Activated naive CD4-positive, alpha-beta T cell treated with anti-CD3 and anti-CD28 coated beads, Interleukin-2, amount 50 U/mL, for 72 hours (primary cell): Measurements from ENCODE around the gene CNTNAP2. TPM values are rescaled to one million over a fixed set of nuclear protein-coding genes. Genes with fewer than 3 reads are reported as not detected.

Experiments used
- ATAC-seq, 2 donors: fragments of 150-1000 bp; cut with Tn5 transposase; 2 replicates each; pipeline ENCODE4 v1.10.0; 2021; ENCODE audit warnings: mild to moderate bottlenecking in 2 of 2, moderate library complexity in 2 of 2
- DNase-seq, 2 donors: peaks; one replicate each; pipeline ENCODE4 v3.0.0; 2021 to 2022; ENCODE audit warnings: low spot score in 2 of 2
- H3K27ac Mint-ChIP-seq, 2 donors: one replicate each; pipeline ENCODE4 v1.8.0; 2022; ENCODE audit warnings: mild to moderate bottlenecking in 2 of 2, mixed read lengths in 2 of 2
- H3K36me3 Mint-ChIP-seq, 2 donors: one replicate each; pipeline ENCODE4 v1.8.0; 2022; ENCODE audit warnings: mixed read lengths in 2 of 2
- H3K9me3 Mint-ChIP-seq, 2 donors: one replicate each; pipeline ENCODE4 v1.8.0; 2022; ENCODE audit warnings: mixed read lengths in 2 of 2
- total RNA-seq, 2 donors: library from RNA; stranded (reverse); gene quantifications; one replicate each; pipeline ENCODE4 v1.2.3, GENCODE V29; 2022

CNTNAP2 gene
- total RNA-seq, 2 donors from 2014 or later: not detected

GRCh38 chr7:148121401-148121800 is 2004.8 kb downstream of the CNTNAP2 start:
- Mint-ChIP-seq H3K27ac (no peak overlapping the region), H3K9me3 (peaks cover 4 to 6% of the 10 kb centered on the region in 2 donors), H3K36me3 (no peaks in the 10 kb centered on the region)
- DNase-seq (no peak), ATAC-seq (no peak)

- ATAC-seq: no peak
- no peak overlapping the region for H3K27ac Mint-ChIP-seq
- H3K9me3 Mint-ChIP-seq: peaks cover 4 to 6% of the 10 kb centered on the region in 2 donors
- H3K36me3 Mint-ChIP-seq: no peaks in the 10 kb centered on the region
- DNase-seq: no peak
These were observed 2005.2 kb downstream of the CNTNAP2 start for GRCh38 chr7:148121847-148122246.

GRCh38 chr7:148124477-148124876 is 2007.9 kb downstream of the CNTNAP2 start:
- no peak for ATAC-seq
- no peaks in the 10 kb centered on the region for H3K36me3 Mint-ChIP-seq
- no peak overlapping the region for H3K27ac Mint-ChIP-seq
- DNase-seq: no peak
- peaks cover 0 to 4% of the 10 kb centered on the region in 2 donors for H3K9me3 Mint-ChIP-seq

- no peak for DNase-seq
- ATAC-seq: no peak
- H3K36me3 Mint-ChIP-seq: no peaks in the 10 kb centered on the region
- H3K9me3 Mint-ChIP-seq: peaks cover 0 to 4% of the 10 kb centered on the region in 2 donors
- H3K27ac Mint-ChIP-seq: no peak overlapping the region
These were observed 2010.8 kb downstream of the CNTNAP2 start for GRCh38 chr7:148127374-148127773.

- DNase-seq: no peak
- Mint-ChIP-seq H3K36me3 (no peaks in the 10 kb centered on the region), H3K9me3 (peaks cover 0 to 4% of the 10 kb centered on the region in 2 donors), H3K27ac (no peak overlapping the region)
- no peak for ATAC-seq
These were observed 2012.4 kb downstream of the CNTNAP2 start for GRCh38 chr7:148129023-148129422.

GRCh38 chr7:148135116-148135515 is 2018.5 kb downstream of the CNTNAP2 start:
- DNase-seq (no peak), ATAC-seq (no peak)
- Mint-ChIP-seq H3K9me3 (no peaks in the 10 kb centered on the region), H3K36me3 (no peaks in the 10 kb centered on the region), H3K27ac (no peak overlapping the region)

- ATAC-seq (no peak), DNase-seq (no peak)
- H3K9me3 Mint-ChIP-seq: no peaks in the 10 kb centered on the region
- H3K36me3 Mint-ChIP-seq: no peaks in the 10 kb centered on the region
- H3K27ac Mint-ChIP-seq: no peak overlapping the region
These were observed 2019.4 kb downstream of the CNTNAP2 start for GRCh38 chr7:148135997-148136396.

- H3K9me3 Mint-ChIP-seq: no peaks in the 10 kb centered on the region
- no peak overlapping the region for H3K27ac Mint-ChIP-seq
- ATAC-seq: no peak
- no peak for DNase-seq
- no peaks in the 10 kb centered on the region for H3K36me3 Mint-ChIP-seq
These were observed 2026.2 kb downstream of the CNTNAP2 start for GRCh38 chr7:148142660-148143248.

- no peak overlapping the region for H3K27ac Mint-ChIP-seq
- peaks cover 3 to 5% of the 10 kb centered on the region in 2 donors for H3K9me3 Mint-ChIP-seq
- ATAC-seq (no peak), DNase-seq (no peak)
- H3K36me3 Mint-ChIP-seq: no peaks in the 10 kb centered on the region
These were observed 2028.2 kb downstream of the CNTNAP2 start for GRCh38 chr7:148144827-148145226.

- no peak overlapping the region for H3K27ac Mint-ChIP-seq
- no peak for DNase-seq
- peaks cover 3 to 5% of the 10 kb centered on the region in 2 donors for H3K9me3 Mint-ChIP-seq
- no peaks in the 10 kb centered on the region for H3K36me3 Mint-ChIP-seq
- no peak for ATAC-seq
These were observed 2029.7 kb downstream of the CNTNAP2 start for GRCh38 chr7:148146346-148146745.

- H3K36me3 Mint-ChIP-seq: no peaks in the 10 kb centered on the region
- H3K9me3 Mint-ChIP-seq: peaks cover 3 to 5% of the 10 kb centered on the region in 2 donors
- DNase-seq (no peak), ATAC-seq (no peak)
- H3K27ac Mint-ChIP-seq: no peak overlapping the region
These were observed 2030.8 kb downstream of the CNTNAP2 start for GRCh38 chr7:148147438-148147837.

- ATAC-seq (no peak), DNase-seq (no peak)
- no peak overlapping the region for H3K27ac Mint-ChIP-seq
- peaks cover 3 to 5% of the 10 kb centered on the region in 2 donors for H3K9me3 Mint-ChIP-seq
- H3K36me3 Mint-ChIP-seq: no peaks in the 10 kb centered on the region
These were observed 2031.9 kb downstream of the CNTNAP2 start for GRCh38 chr7:148148456-148148855.

- Mint-ChIP-seq H3K9me3 (peaks cover 3 to 5% of the 10 kb centered on the region in 2 donors), H3K27ac (no peak overlapping the region), H3K36me3 (no peaks in the 10 kb centered on the region)
- ATAC-seq (no peak), DNase-seq (no peak)
These were observed 2033.1 kb downstream of the CNTNAP2 start for GRCh38 chr7:148149730-148150129.

- DNase-seq: no peak
- no peak overlapping the region for H3K27ac Mint-ChIP-seq
- ATAC-seq: no peak
- no peaks in the 10 kb centered on the region for H3K36me3 Mint-ChIP-seq
- H3K9me3 Mint-ChIP-seq: peaks cover 3 to 5% of the 10 kb centered on the region in 2 donors
These were observed 2035.2 kb downstream of the CNTNAP2 start for GRCh38 chr7:148151778-148152177.

GRCh38 chr7:148153616-148154284 is 2037.1 kb downstream of the CNTNAP2 start:
- Mint-ChIP-seq H3K27ac (no peak overlapping the region), H3K9me3 (peaks cover 3 to 5% of the 10 kb centered on the region in 2 donors), H3K36me3 (no peaks in the 10 kb centered on the region)
- ATAC-seq (no peak), DNase-seq (no peak)

GRCh38 chr7:148155000-148155399 is 2038.4 kb downstream of the CNTNAP2 start:
- Mint-ChIP-seq H3K9me3 (no peaks in the 10 kb centered on the region), H3K27ac (no peak overlapping the region), H3K36me3 (no peaks in the 10 kb centered on the region)
- ATAC-seq (no peak), DNase-seq (no peak)

- H3K27ac Mint-ChIP-seq: no peak overlapping the region
- ATAC-seq: no peak
These were observed 2039.2 kb downstream of the CNTNAP2 start for GRCh38 chr7:148155826-148156225.

GRCh38 chr7:148156233-148156632 is 2039.6 kb downstream of the CNTNAP2 start:
- Mint-ChIP-seq H3K9me3 (no peaks in the 10 kb centered on the region), H3K36me3 (no peaks in the 10 kb centered on the region), H3K27ac (no peak overlapping the region)
- ATAC-seq (no peak), DNase-seq (no peak)

More at GRCh38 chr7:148155826-148156225, 2039.2 kb downstream of the CNTNAP2 start:
- H3K36me3 Mint-ChIP-seq: no peaks in the 10 kb centered on the region
- no peak for DNase-seq
- H3K9me3 Mint-ChIP-seq: no peaks in the 10 kb centered on the region
